ENCODE measurements around the gene KIZ.

The KIZ gene, protein sequence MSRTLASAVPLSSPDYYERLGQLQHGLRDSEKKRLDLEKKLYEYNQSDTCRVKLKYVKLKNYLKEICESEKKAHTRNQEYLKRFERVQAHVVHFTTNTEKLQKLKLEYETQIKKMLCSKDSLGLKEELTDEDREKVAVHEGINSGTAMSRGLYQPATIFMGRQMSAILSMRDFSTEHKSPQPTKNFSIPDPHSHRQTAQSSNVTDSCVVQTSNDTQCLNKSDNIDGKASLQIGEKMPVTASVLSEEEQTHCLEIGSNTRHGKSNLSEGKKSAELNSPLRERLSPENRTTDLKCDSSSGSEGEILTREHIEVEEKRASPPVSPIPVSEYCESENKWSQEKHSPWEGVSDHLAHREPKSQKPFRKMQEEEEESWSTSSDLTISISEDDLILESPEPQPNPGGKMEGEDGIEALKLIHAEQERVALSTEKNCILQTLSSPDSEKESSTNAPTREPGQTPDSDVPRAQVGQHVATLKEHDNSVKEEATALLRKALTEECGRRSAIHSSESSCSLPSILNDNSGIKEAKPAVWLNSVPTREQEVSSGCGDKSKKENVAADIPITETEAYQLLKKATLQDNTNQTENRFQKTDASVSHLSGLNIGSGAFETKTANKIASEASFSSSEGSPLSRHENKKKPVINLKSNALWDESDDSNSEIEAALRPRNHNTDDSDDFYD

DNA sequence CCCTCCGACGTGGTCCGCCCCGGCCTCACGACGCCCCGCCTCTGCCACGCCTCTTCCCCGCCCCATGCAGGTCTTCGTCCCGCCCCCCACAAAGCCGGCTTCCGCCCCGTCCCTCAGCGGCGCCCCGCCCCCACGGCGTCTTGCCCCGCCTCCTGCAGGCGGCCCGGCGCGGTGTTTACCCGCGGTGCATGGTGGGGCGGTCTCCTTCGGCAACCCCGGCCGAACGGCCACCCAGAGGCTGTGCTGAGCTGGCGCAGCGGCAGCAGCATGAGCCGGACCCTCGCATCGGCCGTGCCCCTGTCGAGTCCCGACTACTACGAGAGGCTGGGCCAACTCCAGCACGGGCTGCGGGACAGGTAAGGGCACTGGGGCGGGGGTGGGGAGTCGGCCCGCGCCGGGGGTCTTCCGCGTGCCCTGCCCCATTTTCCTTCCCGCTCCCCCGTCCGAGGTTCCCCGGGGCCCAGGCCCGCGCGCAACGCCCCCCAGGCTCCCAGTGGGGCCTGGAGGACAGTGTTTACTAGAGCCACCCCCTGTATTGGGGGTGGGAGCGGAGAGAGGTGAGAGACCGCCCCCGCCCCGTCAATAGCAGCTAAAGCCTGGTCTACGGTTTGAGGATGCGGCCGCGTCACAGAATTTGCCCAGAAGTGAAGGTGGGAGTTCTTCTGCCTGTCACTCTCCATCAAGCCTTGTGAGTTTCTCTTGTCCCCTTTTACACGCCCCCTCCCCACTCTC lies at the start of gene KIZ:
KIZ (plus strand) TSS at position 234 of the 732 bp plus-strand sequence; CDS start at position 268, 34 bp downstream.
- Histone ChIP-seq H3K4me3 (ENCODE audit: severe bottlenecking) (peak within 1 kb of the TSS; percentile 71), H3K27me3 (ENCODE audit: insufficient read depth, poor library complexity, severe bottlenecking) (no peaks in the 10 kb centered on the region), H3K9me3 (ENCODE audit: severe bottlenecking) (no peaks in the 10 kb centered on the region), H3K4me1 (ENCODE audit: insufficient read depth, poor library complexity, severe bottlenecking) (no peaks in the 10 kb centered on the region), H3K36me3 (ENCODE audit: low read depth) (no peaks in the 10 kb centered on the region), H3K27ac (ENCODE audit: poor library complexity, severe bottlenecking) (no peak within 1 kb of the TSS)
- TF ChIP-seq, protein P1, sequence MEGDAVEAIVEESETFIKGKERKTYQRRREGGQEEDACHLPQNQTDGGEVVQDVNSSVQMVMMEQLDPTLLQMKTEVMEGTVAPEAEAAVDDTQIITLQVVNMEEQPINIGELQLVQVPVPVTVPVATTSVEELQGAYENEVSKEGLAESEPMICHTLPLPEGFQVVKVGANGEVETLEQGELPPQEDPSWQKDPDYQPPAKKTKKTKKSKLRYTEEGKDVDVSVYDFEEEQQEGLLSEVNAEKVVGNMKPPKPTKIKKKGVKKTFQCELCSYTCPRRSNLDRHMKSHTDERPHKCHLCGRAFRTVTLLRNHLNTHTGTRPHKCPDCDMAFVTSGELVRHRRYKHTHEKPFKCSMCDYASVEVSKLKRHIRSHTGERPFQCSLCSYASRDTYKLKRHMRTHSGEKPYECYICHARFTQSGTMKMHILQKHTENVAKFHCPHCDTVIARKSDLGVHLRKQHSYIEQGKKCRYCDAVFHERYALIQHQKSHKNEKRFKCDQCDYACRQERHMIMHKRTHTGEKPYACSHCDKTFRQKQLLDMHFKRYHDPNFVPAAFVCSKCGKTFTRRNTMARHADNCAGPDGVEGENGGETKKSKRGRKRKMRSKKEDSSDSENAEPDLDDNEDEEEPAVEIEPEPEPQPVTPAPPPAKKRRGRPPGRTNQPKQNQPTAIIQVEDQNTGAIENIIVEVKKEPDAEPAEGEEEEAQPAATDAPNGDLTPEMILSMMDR (IDR thresholded peaks at IDR 0.05; ENCODE audit: poor library complexity, severe bottlenecking), result peak; percentile 20
- DNase-seq (ENCODE audit: low spot score) (peak; percentile 95), ATAC-seq (ENCODE audit: low read depth) (peak; percentile 97)

DNA sequence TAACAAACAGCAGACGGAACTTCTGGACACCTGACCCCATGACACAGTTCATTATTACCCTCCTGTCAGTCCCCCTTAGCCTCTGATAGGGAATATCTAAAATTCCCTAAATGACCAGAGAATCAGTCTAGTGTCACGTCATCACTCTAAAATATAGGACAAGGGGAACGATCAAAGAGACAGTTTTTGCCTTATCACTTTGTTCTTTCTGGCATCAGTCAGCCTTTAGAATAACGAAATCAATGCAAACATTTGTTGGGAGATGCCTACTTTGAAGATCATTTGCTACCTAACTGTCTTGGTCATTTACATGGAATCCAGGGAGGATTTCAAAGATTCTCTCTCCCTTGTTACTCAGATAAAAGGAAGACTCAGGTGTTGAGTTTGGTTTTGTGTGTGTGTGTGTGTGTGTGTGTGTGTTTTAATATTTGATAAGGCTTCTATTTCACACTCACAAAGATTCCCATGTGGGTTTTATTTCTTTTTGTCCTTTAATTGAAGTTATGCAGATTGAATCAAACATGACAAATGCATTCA lies 48.0 kb upstream of the KIZ start:
- TF ChIP-seq, protein P1 (IDR thresholded peaks at IDR 0.05; ENCODE audit: poor library complexity, severe bottlenecking), result no peak
- Histone ChIP-seq H3K9me3 (ENCODE audit: severe bottlenecking) (no peaks in the 10 kb centered on the region), H3K4me1 (ENCODE audit: insufficient read depth, poor library complexity, severe bottlenecking) (no peaks in the 10 kb centered on the region), H3K36me3 (ENCODE audit: low read depth) (no peaks in the 10 kb centered on the region), H3K4me3 (ENCODE audit: severe bottlenecking) (no peak overlapping the region), H3K27ac (ENCODE audit: poor library complexity, severe bottlenecking) (no peak overlapping the region), H3K27me3 (ENCODE audit: insufficient read depth, poor library complexity, severe bottlenecking) (peaks cover 24% of the 10 kb centered on the region)
- no peak for DNase-seq (ENCODE audit: low spot score)
- ATAC-seq (ENCODE audit: low read depth), result no peak

DNA sequence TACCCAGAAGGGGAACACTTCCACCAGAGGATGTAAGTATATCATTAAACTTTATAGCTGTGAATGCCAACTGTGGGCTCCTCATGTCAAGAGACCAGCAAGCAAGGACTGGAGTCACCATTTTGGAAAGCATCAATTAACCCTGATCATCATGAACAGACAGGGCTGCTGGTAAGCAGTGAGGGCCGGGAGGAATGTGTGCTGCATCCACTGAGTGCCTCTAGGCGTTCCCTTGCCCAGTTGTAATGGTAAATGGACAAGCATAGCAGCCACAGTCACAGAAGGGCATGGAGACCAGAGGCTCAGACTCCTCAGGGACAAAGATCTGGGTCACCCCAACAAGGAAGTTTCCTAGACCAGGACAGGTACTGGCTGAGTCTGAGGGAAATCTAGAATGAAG lies 43.3 kb upstream of the KIZ start:
- H3K9me3 ChIP-seq (ENCODE audit: severe bottlenecking), result no peaks in the 10 kb centered on the region
- ATAC-seq (ENCODE audit: low read depth) (no peak), DNase-seq (ENCODE audit: low spot score) (no peak)
- peaks cover 29% of the 10 kb centered on the region for H3K27me3 ChIP-seq (ENCODE audit: insufficient read depth, poor library complexity, severe bottlenecking)
- H3K4me1 ChIP-seq (ENCODE audit: insufficient read depth, poor library complexity, severe bottlenecking), result no peaks in the 10 kb centered on the region
- no peak overlapping the region for H3K4me3 ChIP-seq (ENCODE audit: severe bottlenecking)
- TF ChIP-seq, protein P1 (IDR thresholded peaks at IDR 0.05; ENCODE audit: poor library complexity, severe bottlenecking), result no peak
- no peaks in the 10 kb centered on the region for H3K36me3 ChIP-seq (ENCODE audit: low read depth)
- H3K27ac ChIP-seq (ENCODE audit: poor library complexity, severe bottlenecking), result no peak overlapping the region

DNA sequence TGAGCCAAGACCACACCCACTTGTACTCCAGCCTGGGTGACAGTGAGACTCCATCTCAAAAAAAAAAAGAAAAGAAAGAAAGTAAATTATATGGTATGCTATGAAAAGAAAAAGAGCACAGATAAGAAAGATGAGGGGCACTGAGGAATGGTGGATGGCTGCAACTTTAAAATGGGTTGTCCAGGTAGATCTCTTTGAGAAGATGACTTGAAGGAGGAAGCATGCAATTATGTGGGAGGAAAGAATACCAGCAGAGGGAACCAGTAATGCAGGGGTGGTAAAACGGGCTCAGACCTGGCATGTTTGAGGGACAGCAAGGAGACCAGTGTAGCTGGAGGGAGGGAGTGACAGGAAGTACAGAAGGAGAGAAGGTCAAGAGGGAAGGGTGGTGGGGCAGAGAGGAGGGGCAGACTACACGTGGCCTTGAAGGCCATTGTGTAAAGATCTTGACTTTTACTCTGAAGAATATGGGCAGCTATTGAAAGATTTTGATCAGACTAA lies 42.0 kb upstream of the KIZ start:
- Histone ChIP-seq H3K27ac (ENCODE audit: poor library complexity, severe bottlenecking) (no peak overlapping the region), H3K4me1 (ENCODE audit: insufficient read depth, poor library complexity, severe bottlenecking) (no peaks in the 10 kb centered on the region), H3K27me3 (ENCODE audit: insufficient read depth, poor library complexity, severe bottlenecking) (peaks cover 37% of the 10 kb centered on the region), H3K9me3 (ENCODE audit: severe bottlenecking) (no peaks in the 10 kb centered on the region), H3K36me3 (ENCODE audit: low read depth) (no peaks in the 10 kb centered on the region), H3K4me3 (ENCODE audit: severe bottlenecking) (no peak overlapping the region)
- ATAC-seq (ENCODE audit: low read depth) (no peak), DNase-seq (ENCODE audit: low spot score) (no peak)
- TF ChIP-seq, protein P1 (IDR thresholded peaks at IDR 0.05; ENCODE audit: poor library complexity, severe bottlenecking), result no peak

Measured in RWPE2 (cell line).